OCI-LY7 (cell line): ENCODE data around the gene EBF3. TPM values are rescaled to one million over a fixed set of nuclear protein-coding genes. Genes with fewer than 3 reads are reported as not detected.

Experiments
- BruUV-seq: library from RNA; stranded (reverse); fragments of 400-500 nt; replicated peaks from 2 replicates; lab custom pipeline; 2021; lab: Mats Ljungman, UMichigan
- CTCF ChIA-PET: fragments of 300-600 bp; sonication (Branson Sonifier 250); formaldehyde crosslinking; loops from one replicate; lab custom pipeline; 2022; ENCODE audit warnings: antibody characterized with exemption; ENCODE audit not compliant: unreplicated experiment; lab: Charles Lee
- POLR2A ChIA-PET: fragments of 300-600 bp; sonication (Branson Sonifier 250); formaldehyde crosslinking; loops from one replicate; lab custom pipeline; 2022; ENCODE audit warnings: antibody characterized with exemption; lab: Charles Lee
- DNase-seq: peaks from one replicate; pipeline ENCODE4 v3.0.0-alpha.2; 2015; ENCODE audit warnings: low spot score
- H2AFZ ChIP-seq: fragments of 200-600 bp; sonication (generic), shearing (Covaris generic); 2 replicates; pipeline ENCODE4 v1.6.1; 2014; ENCODE audit warnings: mild to moderate bottlenecking, antibody characterized with exemption, low read length, moderate library complexity
- H3K27ac ChIP-seq: fragments of 200-600 bp; sonication (generic); 2 replicates; pipeline ENCODE4 v1.5.1; 2014; ENCODE audit warnings: mixed run types, low read depth, mild to moderate bottlenecking, moderate library complexity, low read length, inconsistent platforms; ENCODE audit not compliant: poor library complexity, severe bottlenecking
- H3K36me3 ChIP-seq: fragments of 200-600 bp; sonication (generic); 2 replicates; pipeline ENCODE4 v1.6.1; 2014; ENCODE audit warnings: mild to moderate bottlenecking, antibody characterized with exemption, low read length, moderate library complexity, mixed read lengths; ENCODE audit not compliant: insufficient read depth
- H3K4me1 ChIP-seq: fragments of 200-600 bp; sonication (generic); 2 replicates; pipeline ENCODE4 v1.5.1; 2014; ENCODE audit warnings: mild to moderate bottlenecking, low read length; ENCODE audit not compliant: insufficient read depth, poor library complexity, severe bottlenecking
- H3K4me2 ChIP-seq: fragments of 200-600 bp; sonication (generic); 2 replicates; pipeline ENCODE4 v1.6.1; 2014; ENCODE audit warnings: mild to moderate bottlenecking, low read length
- H3K4me3 ChIP-seq: fragments of 200-600 bp; sonication (generic); 2 replicates; pipeline ENCODE4 v1.5.1; 2014; ENCODE audit warnings: mild to moderate bottlenecking, low read depth, low read length; ENCODE audit not compliant: poor library complexity, severe bottlenecking
- H3K79me2 ChIP-seq: fragments of 200-600 bp; sonication (generic); 2 replicates; pipeline ENCODE4 v1.6.1; 2016; ENCODE audit warnings: low read depth, mild to moderate bottlenecking, low read length, moderate library complexity, mixed read lengths; ENCODE audit not compliant: insufficient read depth
- H3K9me2 ChIP-seq: fragments of 200-600 bp; sonication (generic); 2 replicates; pipeline ENCODE4 v1.6.1; 2016; ENCODE audit warnings: mild to moderate bottlenecking, low read length, mixed read lengths; ENCODE audit not compliant: insufficient read depth
- H3K9me3 ChIP-seq: fragments of 200-600 bp; sonication (generic); 2 replicates; pipeline ENCODE4 v1.6.1; 2014; ENCODE audit warnings: mild to moderate bottlenecking, mixed run types, low read length, mixed read lengths
- H4K20me1 ChIP-seq: fragments of 200-600 bp; sonication (generic); 2 replicates; pipeline ENCODE4 v1.6.1; 2014; ENCODE audit warnings: mild to moderate bottlenecking, antibody characterized with exemption, low read length, moderate library complexity, mixed read lengths; ENCODE audit not compliant: insufficient read depth
- EZH2phosphoT487 ChIP-seq: fragments of 200-600 bp; sonication (generic); IDR thresholded peaks from 2 replicates; pipeline ENCODE4 v1.6.1; 2018; ENCODE audit warnings: low read depth, borderline replicate concordance, mild to moderate bottlenecking, mixed run types, antibody characterized with exemption, low read length, moderate library complexity, mixed read lengths
- intact Hi-C: fragments of 100-400 bp; cut with micrococcal nuclease; formaldehyde crosslinking; loops from one replicate; pipeline ENCODE4 v1.10.0; 2022; ENCODE audit not compliant: unreplicated experiment
- total RNA-seq, 2 experiments: library from RNA; depleted of rRNA in 1 of 2; stranded (reverse); fragments of >200 nt in 1 of 2; shearing (Covaris generic) in 1 of 2; gene quantifications; 2 replicates each; pipeline ENCODE4 v1.2.3, GENCODE V29; 2014 to 2022
- TF ChIP-seq, protein P1 (sequence below): fragments of 200-600 bp; sonication (generic); conservative IDR thresholded peaks from 2 replicates; pipeline ENCODE4 v1.5.1; 2014; ENCODE audit warnings: mild to moderate bottlenecking, antibody characterized with exemption, low read length, moderate library complexity, mixed read lengths

EBF3 gene
- total RNA-seq, 2 experiments from 2014 or later, result not detected

GRCh38 chr10:129926066-129927055, 37.7 kb downstream of the EBF3 start:
- intact Hi-C loops, result no loop called here
- Histone ChIP-seq H3K9me2 (no peaks in the 10 kb centered on the region), H3K79me2 (no peaks in the 10 kb centered on the region), H2AFZ (no peak overlapping the region), H3K27ac (no peak overlapping the region), H3K36me3 (no peaks in the 10 kb centered on the region), H3K4me2 (no peak overlapping the region), H3K9me3 (no peaks in the 10 kb centered on the region), H4K20me1 (no peaks in the 10 kb centered on the region), H3K4me1 (no peaks in the 10 kb centered on the region), H3K4me3 (no peak overlapping the region)
- CTCF ChIA-PET, result no interaction called here
- DNase-seq, result no peak
- BruUV-seq, result no TSS peak
- POLR2A ChIA-PET, result interaction anchor here (0.6 kb wide), 1 partner anchor 301 kb away, joined by 3 read pairs; no protein-coding TSS in a partner anchor
- TF ChIP-seq, protein P1, sequence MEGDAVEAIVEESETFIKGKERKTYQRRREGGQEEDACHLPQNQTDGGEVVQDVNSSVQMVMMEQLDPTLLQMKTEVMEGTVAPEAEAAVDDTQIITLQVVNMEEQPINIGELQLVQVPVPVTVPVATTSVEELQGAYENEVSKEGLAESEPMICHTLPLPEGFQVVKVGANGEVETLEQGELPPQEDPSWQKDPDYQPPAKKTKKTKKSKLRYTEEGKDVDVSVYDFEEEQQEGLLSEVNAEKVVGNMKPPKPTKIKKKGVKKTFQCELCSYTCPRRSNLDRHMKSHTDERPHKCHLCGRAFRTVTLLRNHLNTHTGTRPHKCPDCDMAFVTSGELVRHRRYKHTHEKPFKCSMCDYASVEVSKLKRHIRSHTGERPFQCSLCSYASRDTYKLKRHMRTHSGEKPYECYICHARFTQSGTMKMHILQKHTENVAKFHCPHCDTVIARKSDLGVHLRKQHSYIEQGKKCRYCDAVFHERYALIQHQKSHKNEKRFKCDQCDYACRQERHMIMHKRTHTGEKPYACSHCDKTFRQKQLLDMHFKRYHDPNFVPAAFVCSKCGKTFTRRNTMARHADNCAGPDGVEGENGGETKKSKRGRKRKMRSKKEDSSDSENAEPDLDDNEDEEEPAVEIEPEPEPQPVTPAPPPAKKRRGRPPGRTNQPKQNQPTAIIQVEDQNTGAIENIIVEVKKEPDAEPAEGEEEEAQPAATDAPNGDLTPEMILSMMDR, result no peak
- no peak for TF ChIP-seq EZH2phosphoT487

DNA sequence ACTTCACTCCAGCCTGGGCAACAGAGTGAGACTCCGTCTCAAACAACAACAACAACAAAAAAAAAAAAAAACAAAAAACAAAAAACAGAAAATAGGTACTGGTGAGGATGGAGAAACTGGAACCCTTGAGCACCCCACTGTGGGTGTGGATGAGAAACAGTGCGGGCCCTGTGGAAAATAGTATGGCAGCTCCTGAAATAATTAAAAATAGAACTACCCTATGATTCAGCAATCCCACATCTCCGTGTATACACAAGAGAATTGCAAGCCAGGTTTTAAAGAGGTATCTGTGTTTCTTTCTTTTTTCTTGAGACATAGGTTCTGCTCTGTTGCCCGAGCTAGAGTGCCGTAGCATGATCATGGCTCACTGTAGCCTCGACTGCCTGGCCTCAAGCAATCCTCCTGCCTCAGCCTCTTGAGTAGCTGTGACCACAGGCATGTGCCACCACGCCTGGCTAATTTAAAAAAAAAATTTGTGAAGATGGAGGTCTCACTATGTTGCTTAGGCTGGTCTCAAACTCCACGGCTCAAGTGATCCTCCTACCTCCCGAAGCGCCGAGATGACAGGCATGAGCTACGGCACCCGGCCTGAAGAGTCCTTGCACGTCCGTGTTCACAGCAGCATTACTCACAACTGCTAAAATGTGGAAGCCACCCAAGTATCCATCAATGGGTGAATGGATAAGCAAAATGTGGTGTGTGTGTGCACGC, 39.5 kb downstream of the EBF3 start:
- Histone ChIP-seq H3K9me3 (no peaks in the 10 kb centered on the region), H3K4me1 (no peaks in the 10 kb centered on the region), H3K4me2 (no peak overlapping the region), H3K9me2 (no peaks in the 10 kb centered on the region), H3K79me2 (no peaks in the 10 kb centered on the region), H3K27ac (no peak overlapping the region), H2AFZ (no peak overlapping the region), H4K20me1 (no peaks in the 10 kb centered on the region), H3K4me3 (no peak overlapping the region), H3K36me3 (no peaks in the 10 kb centered on the region)
- TF ChIP-seq, protein P1, result no peak
- no peak for TF ChIP-seq EZH2phosphoT487
- CTCF ChIA-PET, result interaction anchor here (1.0 kb wide), 1 partner anchor 31 kb away, joined by 3 read pairs; no protein-coding TSS in a partner anchor
- POLR2A ChIA-PET, result no interaction called here
- no TSS peak for BruUV-seq
- intact Hi-C loops, result no loop called here
- DNase-seq, result no peak
